Skeletal muscle tissue (tissue), 4 donors: Measurements from ENCODE around the gene VWF. TPM values are rescaled to one million over a fixed set of nuclear protein-coding genes. Genes with fewer than 3 reads are reported as not detected.
A peak's percentile ranks its signal among the peaks of the same experiment; 100 is the strongest.

ENCODE experiments used
- H3K27ac ChIP-seq: one replicate; pipeline ENCODE4 v1.7.0; 2013; ENCODE audit warnings: mild to moderate bottlenecking, low read depth, low read length, inconsistent platforms
- H3K27me3 ChIP-seq, 3 donors: one replicate each; pipeline ENCODE4 v1.7.0; 2013; ENCODE audit warnings: low read length in 3 of 3; ENCODE audit not compliant: control insufficient read depth in 3 of 3, insufficient read depth in 3 of 3
- H3K36me3 ChIP-seq, 3 donors: one replicate each; pipeline ENCODE4 v1.7.0; 2013; ENCODE audit warnings: low read length in 3 of 3; ENCODE audit not compliant: control insufficient read depth in 3 of 3, insufficient read depth in 3 of 3
- H3K4me1 ChIP-seq, 3 donors: one replicate each; pipeline ENCODE4 v1.7.0; 2013; ENCODE audit warnings: low read length in 3 of 3, mild to moderate bottlenecking in 3 of 3; ENCODE audit not compliant: control insufficient read depth in 3 of 3, insufficient read depth in 3 of 3
- H3K4me3 ChIP-seq, 3 donors: one replicate each; pipeline ENCODE4 v1.7.0; 2013; ENCODE audit warnings: low read length in 3 of 3
- H3K9ac ChIP-seq, 3 donors: one replicate each; pipeline ENCODE4 v1.7.0; 2013; ENCODE audit warnings: low read length in 3 of 3, mild to moderate bottlenecking in 3 of 3, moderate library complexity in 2 of 3, low read depth in 1 of 3
- H3K9me3 ChIP-seq, 3 donors: one replicate each; pipeline ENCODE4 v1.7.0; 2013; ENCODE audit warnings: low read length in 3 of 3; ENCODE audit not compliant: control insufficient read depth in 3 of 3
- total RNA-seq: library from RNA; depleted of rRNA; stranded (reverse); fragments of >200 nt; gene quantifications from one replicate; pipeline ENCODE4 v1.2.3, GENCODE V29; 2014
- donor health status: Osteomylitis.

VWF gene
- total RNA-seq, 1 donor from 2014 or later: 58.5 TPM

GRCh38 chr12:5960783-5961182 lies 163.7 kb downstream of the VWF start:
- Histone ChIP-seq H3K27ac (no peak overlapping the region), H3K27me3 (peaks cover 0 to 5% (median 0%) of the 10 kb centered on the region in 3 donors), H3K4me3 (no peak overlapping the region), H3K36me3 (peaks cover 0 to 2% (median 0%) of the 10 kb centered on the region in 3 donors), H3K4me1 (peaks cover 0 to 10% (median 7%) of the 10 kb centered on the region in 3 donors), H3K9me3 (no peaks in the 10 kb centered on the region), H3K9ac (no peak overlapping the region)

- Histone ChIP-seq H3K27me3 (peaks cover 2 to 3% (median 3%) of the 10 kb centered on the region in 3 donors), H3K4me1 (no peaks in the 10 kb centered on the region), H3K36me3 (peaks cover 0 to 4% (median 0%) of the 10 kb centered on the region in 3 donors), H3K9me3 (no peaks in the 10 kb centered on the region), H3K27ac (no peak overlapping the region), H3K4me3 (no peak overlapping the region), H3K9ac (no peak overlapping the region)
These were observed 167.5 kb downstream of the VWF start for GRCh38 chr12:5956987-5957386.

- Histone ChIP-seq H3K4me3 (no peak overlapping the region), H3K9ac (no peak overlapping the region), H3K36me3 (peaks cover 0 to 9% (median 0%) of the 10 kb centered on the region in 3 donors), H3K9me3 (no peaks in the 10 kb centered on the region), H3K27me3 (peaks cover 3 to 11% (median 5%) of the 10 kb centered on the region in 3 donors), H3K27ac (no peak overlapping the region), H3K4me1 (no peaks in the 10 kb centered on the region)
These were observed 169.8 kb downstream of the VWF start for GRCh38 chr12:5954661-5955060.

- Histone ChIP-seq H3K4me1 (no peaks in the 10 kb centered on the region), H3K9me3 (no peaks in the 10 kb centered on the region), H3K27ac (no peak overlapping the region), H3K9ac (no peak overlapping the region), H3K27me3 (peaks cover 3 to 14% (median 6%) of the 10 kb centered on the region in 3 donors), H3K36me3 (peaks cover 0 to 9% (median 0%) of the 10 kb centered on the region in 3 donors), H3K4me3 (no peak overlapping the region)
These were observed 170.5 kb downstream of the VWF start for GRCh38 chr12:5953835-5954586.

- H3K36me3 ChIP-seq: peaks cover 0 to 9% (median 0%) of the 10 kb centered on the region in 3 donors
- no peak overlapping the region for H3K9ac ChIP-seq
- no peak overlapping the region for H3K4me3 ChIP-seq
- no peak overlapping the region for H3K27ac ChIP-seq
- H3K9me3 ChIP-seq: no peaks in the 10 kb centered on the region
- H3K4me1 ChIP-seq: no peaks in the 10 kb centered on the region
- H3K27me3 ChIP-seq: peaks cover 11 to 26% (median 23%) of the 10 kb centered on the region in 3 donors
These were observed 172.4 kb downstream of the VWF start for GRCh38 chr12:5952031-5952430.

GRCh38 chr12:5948696-5949095 lies 175.8 kb downstream of the VWF start:
- Histone ChIP-seq H3K36me3 (peaks cover 0 to 7% (median 0%) of the 10 kb centered on the region in 3 donors), H3K4me3 (no peak overlapping the region), H3K9ac (no peak overlapping the region), H3K27me3 (peaks cover 39 to 48% (median 44%) of the 10 kb centered on the region in 3 donors), H3K27ac (no peak overlapping the region), H3K9me3 (no peaks in the 10 kb centered on the region), H3K4me1 (peaks cover 0 to 6% (median 0%) of the 10 kb centered on the region in 3 donors)

GRCh38 chr12:5947006-5947405 lies 177.5 kb downstream of the VWF start:
- H3K27ac ChIP-seq: no peak overlapping the region
- no peak overlapping the region for H3K4me3 ChIP-seq
- no peak overlapping the region for H3K9ac ChIP-seq
- no peaks in the 10 kb centered on the region for H3K9me3 ChIP-seq
- peaks cover 0 to 5% (median 0%) of the 10 kb centered on the region in 3 donors for H3K36me3 ChIP-seq
- H3K4me1 ChIP-seq: peaks cover 0 to 6% (median 0%) of the 10 kb centered on the region in 3 donors
- H3K27me3 ChIP-seq: peaks cover 40 to 46% (median 43%) of the 10 kb centered on the region in 3 donors

- Histone ChIP-seq H3K36me3 (peaks cover 0 to 5% (median 0%) of the 10 kb centered on the region in 3 donors), H3K9me3 (no peaks in the 10 kb centered on the region), H3K27me3 (peaks cover 40 to 46% (median 42%) of the 10 kb centered on the region in 3 donors), H3K9ac (no peak overlapping the region), H3K27ac (no peak overlapping the region), H3K4me1 (peaks cover 0 to 6% (median 0%) of the 10 kb centered on the region in 3 donors), H3K4me3 (no peak overlapping the region)
These were observed 178.1 kb downstream of the VWF start for GRCh38 chr12:5946388-5946787.

GRCh38 chr12:5945071-5946008 lies 179.1 kb downstream of the VWF start, which contains the start of gene ANO2:
Gene ANO2, minus strand, starts transcription at chr12:5945259. Its CDS starts 42 bp downstream, at chr12:5945217.
- no peak within 1 kb of the TSS for H3K27ac ChIP-seq
- H3K4me1 ChIP-seq: peaks cover 0 to 6% (median 0%) of the 10 kb centered on the region in 3 donors
- no peaks in the 10 kb centered on the region for H3K36me3 ChIP-seq
- H3K9me3 ChIP-seq: peaks cover 0 to 3% (median 0%) of the 10 kb centered on the region in 3 donors
- peak within 1 kb of the TSS in 2 of 3 donors; percentile 10 to 29 for H3K4me3 ChIP-seq
- H3K27me3 ChIP-seq: peaks cover 37 to 50% (median 40%) of the 10 kb centered on the region in 3 donors
- H3K9ac ChIP-seq: peak within 1 kb of the TSS in 1 of 3 donors; percentile 25
